Cardiac fibroblast (primary cell): ENCODE results near the gene PUSL1.

Source experiments
- DNase-seq, 2 donors: peaks; one replicate each; pipeline versions ENCODE4 v3.0.0 to v3.0.0-alpha.2; 2010; ENCODE audit warnings: low read depth in 2 of 2
- H3K4me3 ChIP-seq, 2 donors: replicated peaks in 1 of 2; 1 replicate in 1 of 2; 2 replicates in 1 of 2; pipeline ENCODE4 v1.5.1; 2011; ENCODE audit warnings: low read depth in 2 of 2, low read length in 2 of 2, mild to moderate bottlenecking in 2 of 2, moderate library complexity in 1 of 2
- TF ChIP-seq, protein P1 (sequence below): IDR thresholded peaks from one replicate; pipeline ENCODE4 v1.5.1; 2011; ENCODE audit warnings: low read depth, mild to moderate bottlenecking, low read length, inconsistent platforms

The PUSL1 gene

DNA sequence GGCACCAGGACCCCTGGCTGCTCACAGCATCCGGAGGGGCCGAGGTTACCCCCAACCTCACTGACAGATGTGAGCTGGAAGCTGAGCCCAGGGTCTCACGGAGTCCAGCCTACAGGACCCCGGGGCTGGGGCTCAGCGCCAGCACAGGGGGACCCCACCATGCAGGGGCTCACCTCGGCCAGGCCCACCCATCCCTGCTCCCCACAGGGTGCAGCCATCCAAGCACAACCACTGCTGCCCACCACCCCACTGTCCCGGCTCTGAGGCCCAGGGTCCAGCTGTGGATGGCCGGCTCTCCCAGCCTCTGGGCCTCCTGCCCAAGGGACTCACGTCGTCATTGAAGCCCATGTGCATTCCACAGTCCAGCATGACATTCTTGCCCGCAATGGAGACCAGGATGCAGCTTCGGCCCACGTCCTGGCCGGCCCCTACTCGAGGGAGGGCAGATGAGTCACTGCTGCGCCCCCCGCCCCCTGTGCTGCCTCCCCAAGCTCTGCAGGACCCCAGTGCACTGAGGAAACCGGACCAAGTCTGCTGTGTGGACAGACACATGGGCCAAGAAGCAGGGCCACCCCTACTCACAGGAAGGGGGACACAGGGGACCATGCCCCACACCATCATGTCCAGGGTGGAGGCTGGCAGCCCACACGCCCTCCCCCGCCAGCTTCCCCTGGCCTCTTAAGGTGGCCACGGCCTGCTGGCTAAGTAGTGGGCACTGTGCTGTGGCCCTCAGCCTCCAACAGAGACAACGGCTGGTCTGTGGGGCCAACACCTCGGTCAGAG lies 12.5 kb downstream of the PUSL1 start:
- TF ChIP-seq, protein P1, sequence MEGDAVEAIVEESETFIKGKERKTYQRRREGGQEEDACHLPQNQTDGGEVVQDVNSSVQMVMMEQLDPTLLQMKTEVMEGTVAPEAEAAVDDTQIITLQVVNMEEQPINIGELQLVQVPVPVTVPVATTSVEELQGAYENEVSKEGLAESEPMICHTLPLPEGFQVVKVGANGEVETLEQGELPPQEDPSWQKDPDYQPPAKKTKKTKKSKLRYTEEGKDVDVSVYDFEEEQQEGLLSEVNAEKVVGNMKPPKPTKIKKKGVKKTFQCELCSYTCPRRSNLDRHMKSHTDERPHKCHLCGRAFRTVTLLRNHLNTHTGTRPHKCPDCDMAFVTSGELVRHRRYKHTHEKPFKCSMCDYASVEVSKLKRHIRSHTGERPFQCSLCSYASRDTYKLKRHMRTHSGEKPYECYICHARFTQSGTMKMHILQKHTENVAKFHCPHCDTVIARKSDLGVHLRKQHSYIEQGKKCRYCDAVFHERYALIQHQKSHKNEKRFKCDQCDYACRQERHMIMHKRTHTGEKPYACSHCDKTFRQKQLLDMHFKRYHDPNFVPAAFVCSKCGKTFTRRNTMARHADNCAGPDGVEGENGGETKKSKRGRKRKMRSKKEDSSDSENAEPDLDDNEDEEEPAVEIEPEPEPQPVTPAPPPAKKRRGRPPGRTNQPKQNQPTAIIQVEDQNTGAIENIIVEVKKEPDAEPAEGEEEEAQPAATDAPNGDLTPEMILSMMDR = no peak
- H3K4me3 ChIP-seq = no peak overlapping the region
- DNase-seq = peak in 1 of 2 donors; percentile 21

DNA sequence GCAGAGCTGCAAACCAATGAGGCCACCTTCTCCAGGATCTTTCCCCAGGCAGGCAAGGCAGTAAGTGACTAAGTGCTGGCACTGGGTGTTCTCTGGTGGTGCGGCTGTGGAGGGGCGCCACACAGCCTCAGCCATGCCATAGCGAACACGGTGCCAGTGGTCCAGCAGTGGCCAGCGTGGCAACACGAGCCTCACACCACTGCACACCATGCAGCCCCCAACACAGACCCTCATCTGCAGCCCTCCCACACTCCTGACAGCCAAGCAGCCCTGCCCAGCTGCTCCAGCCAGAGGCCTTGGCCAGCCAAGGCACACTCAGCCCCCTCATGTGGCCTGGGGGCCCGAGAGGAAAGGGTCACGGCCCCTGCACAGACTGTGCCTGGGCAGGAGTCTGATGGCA lies 13.1 kb downstream of the PUSL1 start:
- no peak overlapping the region for H3K4me3 ChIP-seq

DNA sequence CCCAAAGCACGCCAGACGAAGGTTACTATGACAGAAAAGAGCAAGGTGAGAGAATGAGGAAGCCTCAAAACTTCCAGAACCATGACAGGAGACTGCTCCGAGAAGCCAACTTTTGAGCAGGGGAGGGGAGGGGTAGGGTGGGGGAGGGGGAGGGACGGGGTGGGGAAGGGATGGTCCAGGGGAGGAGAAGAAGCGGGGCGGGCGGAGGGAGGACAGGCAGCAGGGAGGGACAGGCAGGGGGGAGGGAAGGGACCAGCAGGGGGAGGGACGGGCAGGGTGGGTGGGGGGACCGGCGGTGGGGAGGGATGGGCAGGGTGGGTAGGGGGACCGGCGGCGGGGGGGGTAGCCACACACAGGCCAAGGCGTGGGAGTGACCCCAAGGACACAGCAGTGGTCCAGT lies 14.0 kb downstream of the PUSL1 start:
- TF ChIP-seq, protein P1 = no peak
- DNase-seq = no peak
- no peak overlapping the region for H3K4me3 ChIP-seq

More for the DNA sequence above, 13.1 kb downstream of the PUSL1 start:
- no peak for DNase-seq
- TF ChIP-seq, protein P1 = no peak

DNA sequence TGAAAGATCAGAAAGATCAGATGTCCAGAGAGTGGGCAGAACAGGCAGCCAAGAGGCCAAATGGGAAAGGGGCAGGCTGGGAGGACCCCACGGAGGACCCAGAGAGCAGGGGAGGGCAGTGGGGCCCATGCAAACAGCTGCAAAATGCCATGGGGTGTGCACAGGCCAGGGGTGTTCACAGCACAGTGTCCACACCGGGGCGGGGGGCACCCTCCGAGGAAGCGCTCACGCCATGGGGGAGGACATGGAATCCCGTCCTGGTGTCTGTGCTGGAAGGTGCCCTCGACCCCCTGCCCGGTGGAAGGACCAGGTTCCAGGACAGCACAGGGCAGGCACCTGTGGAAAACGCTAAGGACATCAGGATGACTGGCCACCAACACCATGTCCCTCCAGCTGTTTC lies 14.6 kb downstream of the PUSL1 start:
- TF ChIP-seq, protein P1 = no peak
- H3K4me3 ChIP-seq = no peak overlapping the region
- DNase-seq = no peak

DNA sequence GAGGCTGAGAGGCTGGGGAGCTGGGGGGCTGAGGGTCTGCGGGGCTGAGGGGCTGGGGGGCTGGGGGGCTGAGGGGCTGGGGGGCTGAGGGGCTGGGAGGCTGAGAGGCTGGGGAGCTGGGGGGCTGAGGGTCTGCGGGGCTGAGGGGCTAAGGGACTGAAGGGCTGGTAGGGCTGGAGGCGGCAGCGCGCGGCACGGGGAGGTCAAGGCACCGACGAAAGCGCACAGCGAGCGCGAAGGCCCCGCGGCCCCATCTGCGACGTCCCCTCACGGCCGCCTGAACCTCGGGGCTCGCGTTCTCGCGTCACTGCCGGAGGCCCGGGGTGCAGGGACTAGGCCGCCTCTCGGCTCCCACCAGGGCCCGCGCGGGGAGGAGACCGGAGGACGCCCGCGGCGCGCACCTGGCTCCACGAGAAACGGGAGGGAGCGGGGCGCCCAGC lies 15.7 kb downstream of the PUSL1 start:
- no peak for DNase-seq
- TF ChIP-seq, protein P1 = no peak
- peak overlapping the region; percentile 63 to 86 for H3K4me3 ChIP-seq

DNA sequence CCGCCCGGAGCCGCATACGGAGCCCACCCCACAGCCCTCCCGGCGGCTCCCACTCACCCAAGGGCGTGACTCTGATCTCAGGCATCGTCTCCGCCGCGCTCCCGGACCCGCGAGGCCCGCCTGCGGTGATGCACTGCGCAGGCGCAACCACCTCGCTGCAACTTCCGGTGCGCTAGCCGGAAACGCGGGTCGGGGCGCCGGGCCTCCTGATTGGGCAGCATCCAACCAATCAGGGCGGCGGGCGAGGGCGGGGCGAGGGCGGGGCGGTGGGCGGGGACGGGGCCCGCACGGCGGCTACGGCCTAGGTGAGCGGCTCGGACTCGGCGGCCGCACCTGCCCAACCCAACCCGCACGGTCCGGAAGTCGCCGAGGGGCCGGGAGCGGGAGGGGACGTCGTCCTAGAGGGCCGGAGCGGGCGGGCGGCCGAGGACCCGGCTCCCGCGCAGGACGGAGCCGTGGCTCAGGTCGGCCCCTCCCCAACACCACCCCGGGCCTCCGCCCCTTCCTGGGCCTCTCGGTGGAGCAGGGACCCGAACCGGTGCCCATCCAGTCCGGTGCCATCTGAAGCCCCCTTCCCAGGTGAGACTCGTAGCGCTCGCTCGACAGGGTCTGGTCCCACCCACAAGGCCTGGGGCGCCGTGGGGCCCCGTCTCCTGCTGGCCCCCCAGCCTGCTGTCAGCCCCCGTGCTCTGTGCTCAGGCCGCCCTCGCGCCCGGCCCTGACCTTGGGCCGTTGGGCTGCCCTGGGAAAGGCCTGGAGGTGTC lies 16.3 kb downstream of the PUSL1 start, which contains the start of the genes CPTP and INTS11:
CPTP (plus strand) TSS at position 279 of the 764 bp plus-strand sequence. CDS start 2,109 bp downstream, outside the sequence.
INTS11 (minus strand) TSS at position 137 of the 764 bp plus-strand sequence; CDS start at position 85, 52 bp downstream.
- H3K4me3 ChIP-seq = peak within 1 kb of the TSS; percentile 81 to 86
- TF ChIP-seq, protein P1 = no peak
- peak; percentile 90 to 93 for DNase-seq
